ENCODE results near the gene GATA5.

GRCh38 chr20:62461157-62461556, 14.6 kb downstream of the GATA5 start:
- TF ChIP-seq CTCF (IDR thresholded peaks at IDR 0.05; ENCODE audit: low read length) (no peak), EZH2 (IDR thresholded peaks at IDR 0.05; ENCODE audit: borderline replicate concordance, low read length) (no peak)
